Effector memory CD4-positive, alpha-beta T cell (primary cell): ENCODE measurements around the gene RAB21.
"Not testable (repeated sequence)": the region's sequence is repeated elsewhere in the genome, so short reads cannot be mapped to it uniquely, and the experiment has no call there.

ENCODE experiments used
- DNase-seq, 3 donors: peaks; one replicate each; pipeline ENCODE4 v3.0.0-alpha.2; 2020
- H3K27ac ChIP-seq: 2 replicates; pipeline ENCODE4 v1.7.0; 2013; ENCODE audit warnings: mild to moderate bottlenecking, low read length, moderate library complexity; ENCODE audit not compliant: insufficient read depth, poor library complexity, severe bottlenecking
- H3K27me3 ChIP-seq: replicated peaks from 2 replicates; pipeline ENCODE4 v1.7.0; 2013; ENCODE audit warnings: mild to moderate bottlenecking, low read length; ENCODE audit not compliant: insufficient read depth, control insufficient read depth, poor library complexity, severe bottlenecking
- H3K36me3 ChIP-seq: 2 replicates; pipeline ENCODE4 v1.7.0; 2013; ENCODE audit warnings: mild to moderate bottlenecking, low read length, moderate library complexity; ENCODE audit not compliant: control insufficient read depth, insufficient read depth
- H3K4me1 ChIP-seq: 2 replicates; pipeline ENCODE4 v1.7.0; 2013; ENCODE audit warnings: low read length, mild to moderate bottlenecking; ENCODE audit not compliant: control insufficient read depth, insufficient read depth, poor library complexity, severe bottlenecking
- H3K4me3 ChIP-seq: 2 replicates; pipeline ENCODE4 v1.7.0; 2013; ENCODE audit warnings: low read length, low read depth, mild to moderate bottlenecking; ENCODE audit not compliant: insufficient read depth, poor library complexity, severe bottlenecking
- H3K9me3 ChIP-seq: 2 replicates; pipeline ENCODE4 v1.7.0; 2013; ENCODE audit warnings: mild to moderate bottlenecking, low read length, moderate library complexity; ENCODE audit not compliant: control insufficient read depth

RAB21 gene

GRCh38 chr12:71749666-71750065 is 5.0 kb upstream of the RAB21 start:
- DNase-seq = no peak
- Histone ChIP-seq H3K4me3 (no peak overlapping the region), H3K27me3 (peaks cover 3% of the 10 kb centered on the region), H3K36me3 (no peaks in the 10 kb centered on the region), H3K27ac (no peak overlapping the region), H3K4me1 (peaks cover 3% of the 10 kb centered on the region), H3K9me3 (no peaks in the 10 kb centered on the region)

DNA sequence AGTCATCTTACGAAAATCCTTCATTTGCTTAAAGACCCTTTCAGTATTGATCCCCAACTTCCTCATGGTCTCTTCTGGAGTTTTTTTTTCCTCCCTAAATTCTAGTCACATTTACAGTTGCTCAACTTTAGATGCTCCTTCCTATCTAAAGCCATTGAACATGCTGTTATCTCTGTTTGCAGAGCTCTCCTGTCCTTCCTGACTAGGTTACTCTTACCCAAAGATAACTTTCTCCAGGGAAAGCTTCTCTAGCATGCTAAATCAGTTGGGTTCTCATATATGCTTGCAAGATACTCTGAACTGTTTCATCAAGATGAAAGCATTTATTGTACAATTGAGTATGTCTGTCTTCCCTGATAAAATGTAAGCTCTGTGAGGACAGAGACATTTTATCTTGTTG is 1.8 kb upstream of the RAB21 start:
- H3K36me3 ChIP-seq = no peaks in the 10 kb centered on the region
- no peaks in the 10 kb centered on the region for H3K9me3 ChIP-seq
- peaks cover 13% of the 10 kb centered on the region for H3K4me1 ChIP-seq
- no peak overlapping the region for H3K27ac ChIP-seq
- no peak overlapping the region for H3K4me3 ChIP-seq
- H3K27me3 ChIP-seq = peaks cover 3% of the 10 kb centered on the region
- DNase-seq = no peak

DNA sequence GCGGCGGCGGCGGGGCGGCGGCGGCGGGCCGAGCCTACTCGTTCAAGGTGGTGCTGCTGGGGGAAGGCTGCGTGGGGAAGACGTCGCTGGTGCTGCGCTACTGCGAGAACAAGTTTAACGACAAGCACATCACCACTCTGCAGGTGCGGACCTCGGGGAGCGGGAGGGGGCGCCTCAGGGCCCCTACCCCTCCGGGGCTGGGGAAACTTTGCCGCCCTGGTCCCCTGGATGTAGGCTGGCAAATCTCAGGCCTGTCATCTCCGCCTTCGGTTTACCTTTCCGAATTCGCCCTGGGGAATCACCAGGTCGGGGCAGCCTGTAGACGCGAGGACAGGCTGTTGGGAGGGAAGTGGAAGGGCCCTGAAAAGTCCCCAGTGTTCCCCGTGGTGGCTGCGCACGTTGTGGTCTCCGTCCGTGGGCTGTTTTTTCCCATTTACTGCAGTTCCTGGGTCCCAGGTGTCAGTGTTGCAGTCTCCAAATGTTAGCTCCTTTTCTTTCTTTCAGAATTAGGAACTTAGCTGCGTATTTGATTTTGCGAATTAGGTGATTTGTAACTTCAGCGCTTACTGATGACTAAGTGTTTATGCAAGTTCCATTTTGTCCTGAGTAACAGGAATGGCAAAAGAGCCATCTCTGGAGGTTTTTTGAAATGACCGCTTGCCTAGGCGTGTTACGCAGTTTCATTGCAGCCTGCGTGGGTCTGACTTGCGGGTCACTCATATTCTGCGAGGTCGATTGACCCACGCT is 656 bp downstream of the RAB21 start:
- H3K27me3 ChIP-seq = peaks cover 3% of the 10 kb centered on the region
- peak overlapping the region; percentile 64 for H3K4me3 ChIP-seq
- peak overlapping the region; percentile 93 for H3K27ac ChIP-seq
- peaks cover 17% of the 10 kb centered on the region for H3K36me3 ChIP-seq
- H3K4me1 ChIP-seq = peaks cover 13% of the 10 kb centered on the region
- DNase-seq = peak; percentile 55 to 65 (median 57)
- peaks cover 8% of the 10 kb centered on the region for H3K9me3 ChIP-seq

GRCh38 chr12:71756054-71756690 is 1.5 kb downstream of the RAB21 start:
- Histone ChIP-seq H3K4me1 (peaks cover 13% of the 10 kb centered on the region), H3K27me3 (peaks cover 3% of the 10 kb centered on the region), H3K4me3 (peak overlapping the region; percentile 64), H3K9me3 (peaks cover 15% of the 10 kb centered on the region), H3K36me3 (peaks cover 24% of the 10 kb centered on the region), H3K27ac (peak overlapping the region; percentile 93)
- DNase-seq = no peak

DNA sequence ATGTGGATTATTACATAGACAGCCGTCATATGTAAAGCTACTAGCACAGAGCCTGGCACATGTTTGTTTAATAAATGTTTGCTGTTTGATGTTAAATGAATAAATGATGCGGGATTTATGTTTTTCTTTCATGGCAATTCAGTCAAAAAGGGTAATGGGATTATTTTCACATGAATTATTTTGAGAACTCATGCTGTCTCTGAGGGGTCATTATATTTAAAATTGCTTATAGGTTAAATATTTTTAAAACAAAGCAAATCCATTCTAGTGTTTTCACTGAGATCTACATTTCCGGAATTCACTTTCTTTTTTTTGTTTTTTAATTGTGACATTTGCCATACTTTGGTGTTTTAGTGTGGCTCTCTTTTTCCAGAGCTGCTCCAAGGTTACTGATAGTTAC is 5.3 kb downstream of the RAB21 start:
- Histone ChIP-seq H3K27me3 (no peaks in the 10 kb centered on the region), H3K4me3 (no peak overlapping the region), H3K9me3 (peaks cover 15% of the 10 kb centered on the region), H3K36me3 (peaks cover 24% of the 10 kb centered on the region), H3K27ac (no peak overlapping the region), H3K4me1 (peaks cover 22% of the 10 kb centered on the region)
- DNase-seq = no peak

- Histone ChIP-seq H3K4me3 (no peak overlapping the region), H3K4me1 (peaks cover 22% of the 10 kb centered on the region), H3K9me3 (peaks cover 15% of the 10 kb centered on the region), H3K27me3 (no peaks in the 10 kb centered on the region), H3K27ac (no peak overlapping the region), H3K36me3 (peaks cover 24% of the 10 kb centered on the region)
- DNase-seq = no peak
These were observed 5.8 kb downstream of the RAB21 start for GRCh38 chr12:71760471-71760870.

GRCh38 chr12:71761354-71761753 is 6.7 kb downstream of the RAB21 start:
- not testable (repeated sequence) for H3K4me3 ChIP-seq, H3K27ac ChIP-seq, DNase-seq, H3K27me3 ChIP-seq
- peaks cover 24% of the 10 kb centered on the region for H3K36me3 ChIP-seq
- peaks cover 15% of the 10 kb centered on the region for H3K9me3 ChIP-seq
- H3K4me1 ChIP-seq = peaks cover 19% of the 10 kb centered on the region

GRCh38 chr12:71763677-71764379 is 9.2 kb downstream of the RAB21 start:
- DNase-seq = no peak
- Histone ChIP-seq H3K36me3 (peaks cover 19% of the 10 kb centered on the region), H3K27ac (no peak overlapping the region), H3K9me3 (peaks cover 15% of the 10 kb centered on the region), H3K4me1 (peaks cover 19% of the 10 kb centered on the region), H3K27me3 (no peaks in the 10 kb centered on the region), H3K4me3 (no peak overlapping the region)

DNA sequence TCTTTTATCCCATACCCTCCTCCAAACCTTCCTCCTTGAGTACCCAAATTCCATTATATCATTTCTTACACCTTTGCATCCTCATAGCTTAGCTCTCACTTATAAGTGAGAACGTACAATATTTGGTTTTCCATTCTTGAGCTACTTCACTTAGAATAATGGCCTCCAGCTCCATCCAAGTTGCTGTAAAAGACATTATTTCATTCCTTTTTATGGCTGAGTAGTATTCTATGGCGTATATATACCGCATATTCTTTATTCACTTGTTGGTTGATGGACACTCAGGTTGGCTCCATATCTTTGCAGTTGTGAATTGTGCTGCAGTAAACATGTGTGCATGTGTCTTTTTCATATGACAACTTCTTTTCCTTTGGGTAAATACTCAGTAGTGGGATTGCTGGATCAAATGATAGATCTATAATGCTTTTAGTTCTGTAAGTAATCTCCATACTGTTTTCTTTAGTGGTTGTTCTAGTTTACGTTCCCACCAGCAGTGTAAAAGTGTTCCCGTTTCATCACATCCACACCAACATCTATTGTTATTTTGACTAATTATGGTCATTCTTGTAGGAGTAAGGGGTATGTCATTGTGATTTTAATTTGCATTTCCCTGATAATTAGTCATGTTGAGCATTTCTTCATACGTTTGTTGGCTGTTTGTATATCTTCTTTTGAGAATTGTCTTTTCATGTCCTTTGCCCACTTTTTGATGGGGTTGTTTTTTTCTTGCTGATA is 10.1 kb downstream of the RAB21 start:
- Histone ChIP-seq H3K4me3 (no peak overlapping the region), H3K27ac (no peak overlapping the region), H3K36me3 (peaks cover 10% of the 10 kb centered on the region), H3K9me3 (peaks cover 13% of the 10 kb centered on the region), H3K27me3 (no peaks in the 10 kb centered on the region), H3K4me1 (peaks cover 19% of the 10 kb centered on the region)
- no peak for DNase-seq
